H9 (cell line): ENCODE results near the gene DEPP1. TPM values are rescaled to one million over a fixed set of nuclear protein-coding genes. Genes with fewer than 3 reads are reported as not detected.

Source experiments
- DNase-seq: peaks from one replicate; pipeline ENCODE4 v3.0.0-alpha.2; 2017
- H2AFZ ChIP-seq: one replicate; pipeline ENCODE4 v1.6.1; 2013; ENCODE audit warnings: mild to moderate bottlenecking, low read length, control low read depth, moderate library complexity
- H2AK5ac ChIP-seq: 2 replicates; pipeline ENCODE4 v1.6.1; 2013; ENCODE audit warnings: low read length, control low read depth, mixed read lengths; ENCODE audit not compliant: insufficient read length
- H2BK120ac ChIP-seq: one replicate; pipeline ENCODE4 v1.6.1; 2013; ENCODE audit warnings: low read depth, mild to moderate bottlenecking, low read length, control low read depth, inconsistent platforms; ENCODE audit not compliant: poor library complexity, severe bottlenecking
- H2BK12ac ChIP-seq: 2 replicates; pipeline ENCODE4 v1.6.1; 2013; ENCODE audit warnings: low read length, control low read depth, mixed read lengths, low read depth; ENCODE audit not compliant: insufficient read length
- H2BK15ac ChIP-seq: 2 replicates; pipeline ENCODE4 v1.6.1; 2013; ENCODE audit warnings: low read depth, low read length, control low read depth
- H2BK20ac ChIP-seq: one replicate; pipeline ENCODE4 v1.6.1; 2013; ENCODE audit warnings: low read depth, mild to moderate bottlenecking, low read length, control low read depth, inconsistent platforms; ENCODE audit not compliant: poor library complexity, severe bottlenecking
- H2BK5ac ChIP-seq: 2 replicates; pipeline ENCODE4 v1.6.1; 2013; ENCODE audit warnings: low read length, control low read depth, mixed read lengths; ENCODE audit not compliant: insufficient read length
- H3K14ac ChIP-seq: 2 replicates; pipeline ENCODE4 v1.6.1; 2013; ENCODE audit warnings: low read length, control low read depth; ENCODE audit not compliant: insufficient read depth
- H3K18ac ChIP-seq: 2 replicates; pipeline ENCODE4 v1.6.1; 2013; ENCODE audit warnings: low read depth, mild to moderate bottlenecking, mixed read lengths, low read length, control low read depth; ENCODE audit not compliant: insufficient read length
- H3K23ac ChIP-seq: 2 replicates; pipeline ENCODE4 v1.6.1; 2013; ENCODE audit warnings: low read length, control low read depth, mixed read lengths, low read depth; ENCODE audit not compliant: insufficient read length
- H3K23me2 ChIP-seq: 2 replicates; pipeline ENCODE4 v1.6.1; 2013; ENCODE audit warnings: low read depth, mild to moderate bottlenecking, mixed read lengths, low read length, control low read depth; ENCODE audit not compliant: insufficient read length, poor library complexity, severe bottlenecking
- H3K27ac ChIP-seq: 2 replicates; pipeline ENCODE4 v1.5.1; 2013; ENCODE audit warnings: low read length, control low read depth, mixed read lengths, low read depth; ENCODE audit not compliant: insufficient read length
- H3K27me3 ChIP-seq: 2 replicates; pipeline ENCODE4 v1.6.1; 2013; ENCODE audit warnings: low read length, control low read depth, inconsistent platforms; ENCODE audit not compliant: insufficient read depth
- H3K4ac ChIP-seq: 2 replicates; pipeline ENCODE4 v1.6.1; 2013; ENCODE audit warnings: low read depth, mild to moderate bottlenecking, control low read depth, inconsistent platforms, low read length, moderate library complexity
- H3K4me1 ChIP-seq: 2 replicates; pipeline ENCODE4 v1.6.1; 2013; ENCODE audit warnings: low read length, control low read depth, inconsistent platforms; ENCODE audit not compliant: insufficient read depth
- H3K4me2 ChIP-seq: 2 replicates; pipeline ENCODE4 v1.6.1; 2013; ENCODE audit warnings: low read length, control low read depth, mixed read lengths; ENCODE audit not compliant: insufficient read length, insufficient read depth
- H3K56ac ChIP-seq: 2 replicates; pipeline ENCODE4 v1.6.1; 2013; ENCODE audit warnings: low read depth, mild to moderate bottlenecking, mixed read lengths, low read length, control low read depth; ENCODE audit not compliant: insufficient read length
- H3K79me1 ChIP-seq: 2 replicates; pipeline ENCODE4 v1.6.1; 2013; ENCODE audit warnings: low read depth, mild to moderate bottlenecking, moderate library complexity, low read length, control low read depth, inconsistent platforms; ENCODE audit not compliant: insufficient read depth, poor library complexity, severe bottlenecking
- H3K79me2 ChIP-seq: 2 replicates; pipeline ENCODE4 v1.6.1; 2013; ENCODE audit warnings: low read length, control low read depth, inconsistent platforms; ENCODE audit not compliant: insufficient read depth
- H3K9ac ChIP-seq: 2 replicates; pipeline ENCODE4 v1.6.1; 2013; ENCODE audit warnings: low read length, control low read depth, mixed read lengths; ENCODE audit not compliant: insufficient read length; ENCODE audit errors: extremely low read depth
- H3K9me3 ChIP-seq: one replicate; pipeline ENCODE4 v1.6.1; 2013; ENCODE audit warnings: low read depth, low read length, inconsistent platforms; ENCODE audit not compliant: control insufficient read depth
- H3T11ph ChIP-seq: one replicate; pipeline ENCODE4 v1.6.1; 2013; ENCODE audit warnings: mild to moderate bottlenecking, low read length, control low read depth, inconsistent platforms
- H4K20me1 ChIP-seq: one replicate; pipeline ENCODE4 v1.6.1; 2013; ENCODE audit not compliant: control insufficient read depth, insufficient read length, insufficient read depth
- H4K5ac ChIP-seq: 2 replicates; pipeline ENCODE4 v1.6.1; 2013; ENCODE audit warnings: low read depth, mild to moderate bottlenecking, mixed read lengths, low read length, control low read depth; ENCODE audit not compliant: insufficient read length
- H4K8ac ChIP-seq: replicated peaks from 2 replicates; pipeline ENCODE4 v1.6.1; 2013; ENCODE audit warnings: low read length, control low read depth, mixed read lengths, low read depth; ENCODE audit not compliant: insufficient read length
- H4K91ac ChIP-seq: 2 replicates; pipeline ENCODE4 v1.6.1; 2013; ENCODE audit warnings: low read depth, mild to moderate bottlenecking, moderate library complexity, mixed read lengths, low read length, control low read depth; ENCODE audit not compliant: insufficient read length
- H3K27ac Mint-ChIP-seq, 3 experiments: 2 replicates in 2 of 3; 3 replicates in 1 of 3; pipeline ENCODE4 v1.8.0; 2020 to 2021; ENCODE audit warnings: mixed read lengths in 3 of 3, mild to moderate bottlenecking in 1 of 3, moderate library complexity in 1 of 3
- H3K27me3 Mint-ChIP-seq: 2 replicates; pipeline ENCODE4 v1.8.0; 2021; ENCODE audit warnings: low read depth, mild to moderate bottlenecking, moderate library complexity, mixed read lengths
- H3K36me3 Mint-ChIP-seq, 3 experiments: 2 replicates in 2 of 3; 3 replicates in 1 of 3; pipeline ENCODE4 v1.8.0; 2020 to 2021; ENCODE audit warnings: low read depth in 3 of 3, mixed read lengths in 3 of 3; ENCODE audit not compliant: insufficient read depth in 1 of 3
- H3K4me1 Mint-ChIP-seq, 2 experiments: 2 replicates each; pipeline ENCODE4 v1.8.0; 2020; ENCODE audit warnings: mixed read lengths in 2 of 2
- H3K4me3 Mint-ChIP-seq, 2 experiments: 2 replicates in 1 of 2; 3 replicates in 1 of 2; pipeline ENCODE4 v1.8.0; 2020 to 2021; ENCODE audit warnings: mild to moderate bottlenecking in 2 of 2, mixed read lengths in 2 of 2, moderate library complexity in 1 of 2
- H3K9me3 Mint-ChIP-seq, 2 experiments: 2 replicates in 1 of 2; 3 replicates in 1 of 2; pipeline ENCODE4 v1.8.0; 2020; ENCODE audit warnings: mild to moderate bottlenecking in 2 of 2, mixed read lengths in 2 of 2, moderate library complexity in 1 of 2
- WGBS: extraction: QIAGEN DNeasy Blood & Tissue Kit; methylation state at CpG from one replicate; pipeline ENCODE4 v1.1.7; 2013; ENCODE audit warnings: missing lambda C conversion rate, low lambda C conversion rate, mixed read lengths; ENCODE audit not compliant: insufficient read length; ENCODE audit errors: extremely low coverage; 5-methylcytosine and 5-hydroxymethylcytosine counted together
- total RNA-seq: library from RNA; stranded (reverse); gene quantifications from 2 replicates; pipeline ENCODE4 v1.2.1, GENCODE V29; 2021
- TF ChIP-seq, protein P1 (sequence below): fragments of 200-600 bp; sonication (generic); conservative IDR thresholded peaks from 3 replicates; pipeline ENCODE4 v1.8.0; 2021; ENCODE audit warnings: antibody characterized with exemption, mild to moderate bottlenecking

Gene DEPP1
- total RNA-seq, 1 experiment from 2014 or later: 2.4 TPM

DNA sequence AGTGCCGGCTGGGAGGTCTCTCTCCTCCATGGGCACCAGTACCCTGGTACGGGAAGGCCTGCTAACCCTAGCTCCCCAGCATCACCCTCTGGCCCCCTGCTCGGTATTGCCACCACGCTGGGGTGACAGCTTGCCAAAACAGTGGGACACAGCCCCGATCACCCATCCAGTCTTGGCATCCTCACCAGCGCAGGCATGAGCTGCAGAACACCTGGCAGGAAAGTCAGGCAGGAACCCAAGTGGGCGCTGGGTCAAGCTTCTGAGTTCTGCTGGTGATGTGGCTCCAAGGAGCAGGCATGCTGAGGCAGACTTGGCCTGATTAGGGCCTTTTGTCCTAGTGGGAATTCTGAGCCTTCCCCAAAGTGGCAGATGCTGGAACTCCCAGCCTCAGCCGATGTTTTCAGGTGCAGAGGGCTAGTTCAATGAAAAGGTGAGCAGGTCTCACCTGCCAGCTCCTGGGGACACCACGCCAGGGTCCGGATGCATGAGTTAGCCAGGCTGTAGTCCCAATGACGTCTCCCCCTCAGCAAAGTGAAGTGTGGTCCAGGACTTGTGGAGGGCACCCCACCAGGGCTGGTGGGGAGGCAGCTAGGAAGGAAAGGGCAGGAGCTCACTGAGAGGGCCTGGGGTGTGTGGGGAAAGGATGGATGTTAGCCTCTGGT, 13.6 kb upstream of the DEPP1 start:
- H3K27me3 Mint-ChIP-seq: peaks cover 3% of the 10 kb centered on the region
- no peak overlapping the region for H3K18ac ChIP-seq
- no peak overlapping the region for H3K4me2 ChIP-seq
- H3K56ac ChIP-seq: no peak overlapping the region
- H3K4me3 Mint-ChIP-seq: no peak overlapping the region
- H3K14ac ChIP-seq: peak overlapping the region; percentile 45; the same call in 1 of the 2 replicates
- H3K79me1 ChIP-seq: no peaks in the 10 kb centered on the region
- no peak overlapping the region for H4K8ac ChIP-seq
- H3T11ph ChIP-seq: no peak overlapping the region
- no peaks in the 10 kb centered on the region; a peak in 2 of 5 replicates for H3K9me3 Mint-ChIP-seq
- TF ChIP-seq, protein P1, sequence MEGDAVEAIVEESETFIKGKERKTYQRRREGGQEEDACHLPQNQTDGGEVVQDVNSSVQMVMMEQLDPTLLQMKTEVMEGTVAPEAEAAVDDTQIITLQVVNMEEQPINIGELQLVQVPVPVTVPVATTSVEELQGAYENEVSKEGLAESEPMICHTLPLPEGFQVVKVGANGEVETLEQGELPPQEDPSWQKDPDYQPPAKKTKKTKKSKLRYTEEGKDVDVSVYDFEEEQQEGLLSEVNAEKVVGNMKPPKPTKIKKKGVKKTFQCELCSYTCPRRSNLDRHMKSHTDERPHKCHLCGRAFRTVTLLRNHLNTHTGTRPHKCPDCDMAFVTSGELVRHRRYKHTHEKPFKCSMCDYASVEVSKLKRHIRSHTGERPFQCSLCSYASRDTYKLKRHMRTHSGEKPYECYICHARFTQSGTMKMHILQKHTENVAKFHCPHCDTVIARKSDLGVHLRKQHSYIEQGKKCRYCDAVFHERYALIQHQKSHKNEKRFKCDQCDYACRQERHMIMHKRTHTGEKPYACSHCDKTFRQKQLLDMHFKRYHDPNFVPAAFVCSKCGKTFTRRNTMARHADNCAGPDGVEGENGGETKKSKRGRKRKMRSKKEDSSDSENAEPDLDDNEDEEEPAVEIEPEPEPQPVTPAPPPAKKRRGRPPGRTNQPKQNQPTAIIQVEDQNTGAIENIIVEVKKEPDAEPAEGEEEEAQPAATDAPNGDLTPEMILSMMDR: no peak
- no peaks in the 10 kb centered on the region for H3K27me3 ChIP-seq
- no peak overlapping the region for H4K5ac ChIP-seq
- H2BK12ac ChIP-seq: no peak overlapping the region
- no peak overlapping the region; a peak in 1 of 7 replicates for H3K27ac Mint-ChIP-seq
- H3K23me2 ChIP-seq: no peaks in the 10 kb centered on the region
- no peak overlapping the region for H2BK20ac ChIP-seq
- H3K9me3 ChIP-seq: no peaks in the 10 kb centered on the region
- H3K27ac ChIP-seq: no peak overlapping the region
- H2AFZ ChIP-seq: no peak overlapping the region
- H3K9ac ChIP-seq: no peak overlapping the region
- H3K36me3 Mint-ChIP-seq: peaks cover 5 to 22% (median 8%) of the 10 kb centered on the region in 3 experiments; a peak in 5 of 7 replicates
- H3K4me1 ChIP-seq: peaks cover 7% of the 10 kb centered on the region; the same call in 1 of the 2 replicates
- peak; percentile 17 for DNase-seq
- no peaks in the 10 kb centered on the region for H4K20me1 ChIP-seq
- no peak overlapping the region for H3K4ac ChIP-seq
- H3K23ac ChIP-seq: no peak overlapping the region
- H3K4me1 Mint-ChIP-seq: peaks cover 63 to 70% of the 10 kb centered on the region in 2 experiments
- H2AK5ac ChIP-seq: no peak overlapping the region
- H2BK15ac ChIP-seq: no peak overlapping the region
- no peaks in the 10 kb centered on the region for H3K79me2 ChIP-seq
- H2BK120ac ChIP-seq: no peak overlapping the region
- H2BK5ac ChIP-seq: no peak overlapping the region
- H4K91ac ChIP-seq: no peak overlapping the region
- no CpG with 5 or more reads among the region's 11 CpGs for WGBS
